Neural progenitor cell (in vitro differentiated cells): ENCODE data around the gene GUCY1B1. TPM values are rescaled to one million over a fixed set of nuclear protein-coding genes. Genes with fewer than 3 reads are reported as not detected.

Experiments used
- DNase-seq: peaks from one replicate; pipeline ENCODE4 v3.0.0-alpha.2; 2016; ENCODE audit warnings: low spot score
- H2AFZ ChIP-seq: fragments of 200-600 bp; sonication (generic); replicated peaks from 2 replicates; pipeline ENCODE4 v1.6.1; 2016; ENCODE audit warnings: antibody characterized with exemption
- H3F3A ChIP-seq: fragments of 200-600 bp; sonication (generic); 2 replicates; pipeline ENCODE4 v1.6.1; 2016; ENCODE audit warnings: antibody characterized with exemption, low read depth
- H3K27ac ChIP-seq: fragments of 200-600 bp; sonication (generic); 2 replicates; pipeline ENCODE4 v1.5.1; 2016; ENCODE audit warnings: mild to moderate bottlenecking
- H3K27me3 ChIP-seq: fragments of 200-600 bp; sonication (generic); 2 replicates; pipeline ENCODE4 v1.6.1; 2016; ENCODE audit warnings: mild to moderate bottlenecking, moderate library complexity
- H3K36me3 ChIP-seq: fragments of 200-600 bp; sonication (generic); 2 replicates; pipeline ENCODE4 v1.5.1; 2016
- H3K4me1 ChIP-seq: fragments of 200-600 bp; sonication (generic); 2 replicates; pipeline ENCODE4 v1.6.1; 2016; ENCODE audit warnings: mixed run types
- H3K4me2 ChIP-seq: fragments of 200-600 bp; sonication (generic); 2 replicates; pipeline ENCODE4 v1.6.1; 2016
- H3K4me3 ChIP-seq: fragments of 200-600 bp; sonication (generic); 2 replicates; pipeline ENCODE4 v1.5.1; 2016
- H3K79me2 ChIP-seq: fragments of 200-600 bp; sonication (generic); 2 replicates; pipeline ENCODE4 v1.6.1; 2016; ENCODE audit warnings: low read depth
- H3K9ac ChIP-seq: fragments of 200-600 bp; sonication (generic); 2 replicates; pipeline ENCODE4 v1.6.1; 2016
- H3K9me3 ChIP-seq: fragments of 200-600 bp; sonication (generic); 2 replicates; pipeline ENCODE4 v1.5.1; 2016; ENCODE audit warnings: low read depth
- H4K20me1 ChIP-seq: fragments of 200-600 bp; sonication (generic); 2 replicates; pipeline ENCODE4 v1.6.1; 2016; ENCODE audit warnings: low read depth
- H3K27ac Mint-ChIP-seq: 3 replicates; pipeline ENCODE4 v1.8.0; 2021; ENCODE audit warnings: mixed read lengths
- H3K27me3 Mint-ChIP-seq: 2 replicates; pipeline ENCODE4 v1.8.0; 2022; ENCODE audit warnings: low read depth, mild to moderate bottlenecking, inconsistent platforms, moderate library complexity, mixed read lengths; ENCODE audit not compliant: insufficient read depth
- H3K36me3 Mint-ChIP-seq: 3 replicates; pipeline ENCODE4 v1.8.0; 2021; ENCODE audit warnings: mixed read lengths
- H3K4me1 Mint-ChIP-seq: 3 replicates; pipeline ENCODE4 v1.8.0; 2021; ENCODE audit warnings: mixed read lengths
- H3K4me3 Mint-ChIP-seq: 3 replicates; pipeline ENCODE4 v1.8.0; 2021; ENCODE audit warnings: mild to moderate bottlenecking, moderate library complexity, mixed read lengths
- H3K9me3 Mint-ChIP-seq: 3 replicates; pipeline ENCODE4 v1.8.0; 2020; ENCODE audit warnings: mixed read lengths
- CTCF ChIP-seq: fragments of 200-600 bp; sonication (generic); IDR thresholded peaks from 2 replicates; pipeline ENCODE4 v1.5.1; 2017; ENCODE audit warnings: antibody characterized with exemption, mild to moderate bottlenecking
- EZH2 ChIP-seq: fragments of 200-600 bp; sonication (generic); IDR thresholded peaks from 2 replicates; pipeline ENCODE4 v1.6.1; 2017; ENCODE audit warnings: antibody characterized with exemption, mild to moderate bottlenecking, moderate library complexity
- EZH2phosphoT487 ChIP-seq: fragments of 200-600 bp; sonication (generic); IDR thresholded peaks from 2 replicates; pipeline ENCODE4 v1.6.1; 2017; ENCODE audit warnings: antibody characterized with exemption
- total RNA-seq: library from RNA; depleted of rRNA; stranded (reverse); fragments of >200 nt; gene quantifications from 2 replicates; pipeline ENCODE4 v1.2.3, GENCODE V29; 2015; ENCODE audit warnings: low replicate concordance

The GUCY1B1 gene
- total RNA-seq, 1 donor from 2014 or later: 10.9 TPM

GRCh38 chr4:155805016-155805415 lies 46.2 kb downstream of the GUCY1B1 start:
- Histone ChIP-seq H3K9ac (no peak overlapping the region), H3K4me2 (no peak overlapping the region), H3F3A (no peaks in the 10 kb centered on the region), H3K36me3 (no peaks in the 10 kb centered on the region), H4K20me1 (no peaks in the 10 kb centered on the region), H3K27ac (no peak overlapping the region), H3K9me3 (no peaks in the 10 kb centered on the region), H3K4me3 (no peak overlapping the region), H2AFZ (no peak overlapping the region), H3K79me2 (no peaks in the 10 kb centered on the region), H3K4me1 (no peaks in the 10 kb centered on the region), H3K27me3 (no peaks in the 10 kb centered on the region)
- H3K27ac Mint-ChIP-seq: no peak overlapping the region
- no peaks in the 10 kb centered on the region for H3K9me3 Mint-ChIP-seq
- DNase-seq: no peak
- no peak overlapping the region for H3K4me3 Mint-ChIP-seq
- peaks cover 9% of the 10 kb centered on the region for H3K36me3 Mint-ChIP-seq
- TF ChIP-seq CTCF: no peak
- TF ChIP-seq EZH2phosphoT487: no peak
- H3K27me3 Mint-ChIP-seq: no peaks in the 10 kb centered on the region
- no peaks in the 10 kb centered on the region for H3K4me1 Mint-ChIP-seq

- Histone ChIP-seq H3K27ac (no peak overlapping the region), H3K4me1 (no peaks in the 10 kb centered on the region), H3K9me3 (no peaks in the 10 kb centered on the region), H3F3A (no peaks in the 10 kb centered on the region), H3K4me3 (no peak overlapping the region), H3K27me3 (no peaks in the 10 kb centered on the region), H3K79me2 (no peaks in the 10 kb centered on the region), H3K4me2 (no peak overlapping the region), H3K36me3 (no peaks in the 10 kb centered on the region), H4K20me1 (no peaks in the 10 kb centered on the region), H2AFZ (no peak overlapping the region), H3K9ac (no peak overlapping the region)
- Mint-ChIP-seq H3K36me3 (peaks cover 7% of the 10 kb centered on the region), H3K4me3 (no peak overlapping the region), H3K27me3 (no peaks in the 10 kb centered on the region), H3K9me3 (no peaks in the 10 kb centered on the region), H3K27ac (no peak overlapping the region), H3K4me1 (no peaks in the 10 kb centered on the region)
- DNase-seq: no peak
- TF ChIP-seq EZH2 (no peak), EZH2phosphoT487 (no peak), CTCF (no peak)
Observed at GRCh38 chr4:155807021-155807420, 48.2 kb downstream of the GUCY1B1 start.

- H3K27me3 Mint-ChIP-seq: no peaks in the 10 kb centered on the region
Observed at GRCh38 chr4:155809835-155810234, 51.0 kb downstream of the GUCY1B1 start.

More at GRCh38 chr4:155809835-155810234, 51.0 kb downstream of the GUCY1B1 start:
- H3K4me2 ChIP-seq: no peak overlapping the region
- H3K79me2 ChIP-seq: no peaks in the 10 kb centered on the region
- H2AFZ ChIP-seq: no peak overlapping the region
- H3F3A ChIP-seq: no peaks in the 10 kb centered on the region
- H3K9me3 ChIP-seq: no peaks in the 10 kb centered on the region
- H3K36me3 Mint-ChIP-seq: peaks cover 2% of the 10 kb centered on the region
- H4K20me1 ChIP-seq: no peaks in the 10 kb centered on the region
- peak; percentile 77 for DNase-seq
- no peak for TF ChIP-seq EZH2
- peak; percentile 83 for TF ChIP-seq CTCF
- H3K27me3 ChIP-seq: no peaks in the 10 kb centered on the region
- H3K4me3 Mint-ChIP-seq: no peak overlapping the region
- no peaks in the 10 kb centered on the region for H3K9me3 Mint-ChIP-seq
- H3K4me1 Mint-ChIP-seq: no peaks in the 10 kb centered on the region
- no peaks in the 10 kb centered on the region for H3K36me3 ChIP-seq
- no peak overlapping the region for H3K4me3 ChIP-seq
- H3K27ac ChIP-seq: no peak overlapping the region
- H3K27ac Mint-ChIP-seq: no peak overlapping the region
- no peaks in the 10 kb centered on the region for H3K4me1 ChIP-seq
- no peak overlapping the region for H3K9ac ChIP-seq
